ENCODE results near the gene MYOT. TPM values are rescaled to one million over a fixed set of nuclear protein-coding genes. Genes with fewer than 3 reads are reported as not detected.

The MYOT gene
- total and polyA plus RNA-seq, 5 donors from 2014 or later = 0.37 to 0.64 TPM; not detected in 3

DNA sequence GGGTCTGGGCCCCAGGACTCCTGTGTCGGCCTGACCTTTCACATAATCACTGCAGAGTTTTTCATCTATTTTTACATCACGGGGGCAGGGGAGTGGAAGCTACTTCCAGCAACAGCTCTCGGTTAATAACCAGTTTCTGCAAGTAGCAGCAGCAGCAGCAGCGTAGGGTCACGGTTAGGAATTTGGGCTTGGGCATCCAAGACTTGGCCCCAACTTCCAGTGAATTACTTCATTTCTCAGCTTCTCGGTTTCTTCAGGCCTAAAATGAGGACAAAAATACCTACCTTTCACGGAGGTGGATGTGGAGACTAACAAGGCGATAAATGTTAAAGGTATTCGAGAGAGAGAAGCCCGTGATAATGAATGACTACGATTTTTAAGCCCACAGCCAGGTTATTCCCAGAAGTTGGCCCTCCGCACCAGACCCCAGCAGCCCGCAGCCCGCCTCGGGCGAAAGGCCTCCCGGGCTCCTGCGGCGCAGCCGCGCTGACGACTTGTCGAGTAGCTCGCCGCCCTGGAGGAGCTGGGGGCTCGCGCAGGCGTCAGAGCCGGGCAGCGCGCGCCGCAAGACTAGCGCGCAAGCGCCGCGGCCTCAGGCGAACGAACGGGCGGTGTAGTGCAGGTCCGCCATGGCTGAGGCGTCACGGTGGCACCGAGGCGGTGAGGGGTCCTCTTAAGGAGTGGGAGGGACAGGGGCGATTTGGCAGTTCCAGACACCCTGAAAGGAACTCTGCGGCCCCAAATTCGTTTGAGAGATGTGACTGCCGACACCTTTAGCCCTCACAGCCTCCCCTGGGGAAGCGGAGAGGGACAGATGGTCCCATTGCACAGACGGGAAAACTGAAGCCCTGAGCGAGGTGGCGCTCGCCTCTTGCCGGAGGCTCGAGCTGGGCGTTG is 21.5 kb downstream of the MYOT start, which contains the start of gene PKD2L2:
TSS of gene PKD2L2 (plus strand) at position 595 of the 897 bp plus-strand sequence. CDS start at position 630, 35 bp downstream.
- Mint-ChIP-seq H3K4me1 (peaks cover 4 to 29% (median 12%) of the 10 kb centered on the region in 4 donors), H3K27ac (peak within 1 kb of the TSS; percentile 87 to 97 (median 97)), H3K36me3 (no peaks in the 10 kb centered on the region), H3K27me3 (peaks cover 5% of the 10 kb centered on the region), H3K9me3 (no peaks in the 10 kb centered on the region), H3K4me3 (peak within 1 kb of the TSS; percentile 88 to 95 (median 92))
- Histone ChIP-seq H3K36me3 (ENCODE audit: control insufficient read depth, insufficient read depth, low read length) (no peaks in the 10 kb centered on the region), H3K27me3 (ENCODE audit: control insufficient read depth, insufficient read depth, low read length) (no peaks in the 10 kb centered on the region), H3K4me1 (ENCODE audit: control insufficient read depth, insufficient read depth, low read length, poor library complexity, severe bottlenecking) (peaks cover 7% of the 10 kb centered on the region), H3K9me3 (ENCODE audit: control insufficient read depth in 2 of 2, low read length in 2 of 2) (no peaks in the 10 kb centered on the region), H3K4me3 (ENCODE audit: low read depth, low read length) (peak within 1 kb of the TSS; percentile 91), H3K27ac (ENCODE audit: insufficient read depth, low read length, poor library complexity, severe bottlenecking) (peak within 1 kb of the TSS; percentile 75)
- DNase-seq (peak; percentile 67 to 92 (median 77)), ATAC-seq (ENCODE audit: low read depth in 2 of 2) (peak; percentile 98)

DNA sequence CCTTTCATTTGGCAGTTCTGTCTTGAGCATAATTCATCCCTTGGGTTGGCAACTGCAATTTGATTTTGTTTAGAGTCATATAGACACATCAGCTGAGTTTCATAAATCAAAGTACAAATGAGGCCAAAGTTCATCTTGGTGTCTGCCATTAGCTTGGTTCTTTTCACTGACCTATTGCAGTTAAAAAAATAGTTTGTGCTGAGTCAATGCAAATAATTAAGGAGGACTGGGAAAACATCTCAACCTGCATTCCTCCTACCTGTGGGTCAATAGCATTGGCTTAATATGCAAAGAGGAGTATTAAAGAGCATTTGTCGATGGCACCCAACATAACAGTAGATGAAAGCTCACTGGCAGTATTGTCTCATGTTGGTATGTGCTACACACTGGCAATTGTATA is 23.2 kb downstream of the MYOT start:
- Histone ChIP-seq H3K9me3 (ENCODE audit: control insufficient read depth in 2 of 2, low read length in 2 of 2) (no peaks in the 10 kb centered on the region), H3K27ac (ENCODE audit: insufficient read depth, low read length, poor library complexity, severe bottlenecking) (no peak overlapping the region), H3K4me3 (ENCODE audit: low read depth, low read length) (no peak overlapping the region), H3K4me1 (ENCODE audit: control insufficient read depth, insufficient read depth, low read length, poor library complexity, severe bottlenecking) (peaks cover 7% of the 10 kb centered on the region), H3K36me3 (ENCODE audit: control insufficient read depth, insufficient read depth, low read length) (no peaks in the 10 kb centered on the region), H3K27me3 (ENCODE audit: control insufficient read depth, insufficient read depth, low read length) (no peaks in the 10 kb centered on the region)
- H3K4me1 Mint-ChIP-seq = peaks cover 4 to 29% (median 12%) of the 10 kb centered on the region in 4 donors
- DNase-seq = no peak
- peak overlapping the region in 1 of 4 donors; percentile 33 for H3K4me3 Mint-ChIP-seq
- peaks cover 5% of the 10 kb centered on the region for H3K27me3 Mint-ChIP-seq
- no peaks in the 10 kb centered on the region for H3K36me3 Mint-ChIP-seq
- no peak for ATAC-seq (ENCODE audit: low read depth in 2 of 2)
- H3K9me3 Mint-ChIP-seq = no peaks in the 10 kb centered on the region
- no peak overlapping the region for H3K27ac Mint-ChIP-seq

DNA sequence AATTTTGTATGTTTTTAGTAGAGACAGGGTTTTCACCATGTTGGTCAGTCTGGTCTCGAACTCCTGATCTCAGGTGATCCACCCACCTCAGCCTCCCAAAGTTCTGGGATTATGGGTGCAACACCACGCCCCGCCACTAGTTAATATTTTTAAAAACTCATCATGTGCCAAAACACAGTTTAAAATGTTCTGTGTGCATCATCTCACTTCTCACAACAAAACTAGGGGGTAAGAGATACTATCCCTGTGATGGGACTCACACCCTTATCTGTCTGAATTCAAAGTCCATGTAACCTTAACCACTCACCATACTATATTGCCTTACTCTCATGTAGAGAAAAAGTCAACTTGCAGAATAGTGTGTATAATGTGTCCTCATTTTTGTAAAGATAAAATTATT is 24.2 kb downstream of the MYOT start:
- Histone ChIP-seq H3K9me3 (ENCODE audit: control insufficient read depth in 2 of 2, low read length in 2 of 2) (no peaks in the 10 kb centered on the region), H3K27ac (ENCODE audit: insufficient read depth, low read length, poor library complexity, severe bottlenecking) (no peak overlapping the region), H3K27me3 (ENCODE audit: control insufficient read depth, insufficient read depth, low read length) (no peaks in the 10 kb centered on the region), H3K4me1 (ENCODE audit: control insufficient read depth, insufficient read depth, low read length, poor library complexity, severe bottlenecking) (peaks cover 7% of the 10 kb centered on the region), H3K4me3 (ENCODE audit: low read depth, low read length) (no peak overlapping the region), H3K36me3 (ENCODE audit: control insufficient read depth, insufficient read depth, low read length) (no peaks in the 10 kb centered on the region)
- Mint-ChIP-seq H3K9me3 (no peaks in the 10 kb centered on the region), H3K27me3 (peaks cover 9% of the 10 kb centered on the region), H3K4me1 (peaks cover 4 to 25% (median 7%) of the 10 kb centered on the region in 4 donors), H3K4me3 (peak overlapping the region in 2 of 4 donors; percentile 9 to 68), H3K27ac (no peak overlapping the region), H3K36me3 (no peaks in the 10 kb centered on the region)
- peak in 1 of 3 donors; percentile 8 for DNase-seq
- no peak for ATAC-seq (ENCODE audit: low read depth in 2 of 2)

DNA sequence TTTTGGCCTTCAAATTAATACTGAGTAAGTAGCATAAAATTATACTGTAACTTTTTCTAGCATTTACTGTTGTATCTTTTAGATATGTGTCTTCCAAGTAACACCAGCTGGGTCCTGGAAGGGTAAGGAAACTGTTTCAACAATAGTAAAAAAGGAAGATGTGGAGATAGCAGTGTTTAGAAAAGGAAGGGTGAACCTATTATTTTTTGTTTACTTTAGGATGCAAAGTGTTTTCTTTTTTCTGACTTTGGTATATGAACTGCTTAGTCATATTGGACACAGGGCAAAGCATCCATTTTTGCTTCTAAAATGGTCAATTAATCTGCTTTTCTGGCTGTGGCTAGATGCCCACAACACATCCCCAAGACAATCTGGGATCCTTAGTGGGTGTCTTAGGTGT is 26.9 kb downstream of the MYOT start:
- DNase-seq = no peak
- H3K36me3 Mint-ChIP-seq = no peaks in the 10 kb centered on the region
- Histone ChIP-seq H3K9me3 (ENCODE audit: control insufficient read depth in 2 of 2, low read length in 2 of 2) (no peaks in the 10 kb centered on the region), H3K36me3 (ENCODE audit: control insufficient read depth, insufficient read depth, low read length) (no peaks in the 10 kb centered on the region), H3K27me3 (ENCODE audit: control insufficient read depth, insufficient read depth, low read length) (no peaks in the 10 kb centered on the region), H3K4me1 (ENCODE audit: control insufficient read depth, insufficient read depth, low read length, poor library complexity, severe bottlenecking) (no peaks in the 10 kb centered on the region), H3K27ac (ENCODE audit: insufficient read depth, low read length, poor library complexity, severe bottlenecking) (no peak overlapping the region), H3K4me3 (ENCODE audit: low read depth, low read length) (no peak overlapping the region)
- no peak overlapping the region for H3K4me3 Mint-ChIP-seq
- peaks cover 0 to 3% (median under 1%) of the 10 kb centered on the region in 4 donors for H3K4me1 Mint-ChIP-seq
- H3K27me3 Mint-ChIP-seq = peaks cover 4% of the 10 kb centered on the region
- no peak for ATAC-seq (ENCODE audit: low read depth in 2 of 2)
- no peaks in the 10 kb centered on the region for H3K9me3 Mint-ChIP-seq
- no peak overlapping the region for H3K27ac Mint-ChIP-seq

DNA sequence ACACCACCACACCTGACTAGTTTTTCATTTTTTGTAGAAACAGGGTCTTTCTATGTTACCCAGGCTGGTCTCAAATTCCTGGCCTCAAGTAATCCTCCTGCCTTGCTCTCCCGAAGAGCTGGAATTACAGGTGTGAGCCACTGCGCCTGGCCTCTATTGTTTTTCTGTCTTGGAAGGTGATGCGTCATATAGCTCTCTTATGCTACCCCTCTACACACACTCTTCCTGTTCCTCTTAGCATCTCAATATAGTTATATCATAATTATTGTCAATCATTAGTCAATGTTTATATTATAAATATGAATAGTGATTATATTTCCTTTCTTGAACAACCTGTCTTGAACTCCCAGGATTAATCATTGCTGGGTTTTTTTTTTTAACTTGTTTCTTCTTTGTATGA is 28.9 kb downstream of the MYOT start:
- Histone ChIP-seq H3K36me3 (ENCODE audit: control insufficient read depth, insufficient read depth, low read length) (no peaks in the 10 kb centered on the region), H3K4me1 (ENCODE audit: control insufficient read depth, insufficient read depth, low read length, poor library complexity, severe bottlenecking) (no peaks in the 10 kb centered on the region), H3K27ac (ENCODE audit: insufficient read depth, low read length, poor library complexity, severe bottlenecking) (no peak overlapping the region), H3K27me3 (ENCODE audit: control insufficient read depth, insufficient read depth, low read length) (no peaks in the 10 kb centered on the region), H3K9me3 (ENCODE audit: control insufficient read depth in 2 of 2, low read length in 2 of 2) (no peaks in the 10 kb centered on the region), H3K4me3 (ENCODE audit: low read depth, low read length) (no peak overlapping the region)
- no peak for ATAC-seq (ENCODE audit: low read depth in 2 of 2)
- Mint-ChIP-seq H3K27ac (no peak overlapping the region), H3K4me1 (no peaks in the 10 kb centered on the region), H3K9me3 (no peaks in the 10 kb centered on the region), H3K27me3 (peaks cover 11% of the 10 kb centered on the region), H3K4me3 (no peak overlapping the region), H3K36me3 (no peaks in the 10 kb centered on the region)
- no peak for DNase-seq

GRCh38 chr5:137899493-137899892 is 31.8 kb downstream of the MYOT start:
- Mint-ChIP-seq H3K4me3 (no peak overlapping the region), H3K27me3 (peaks cover 27% of the 10 kb centered on the region), H3K36me3 (no peaks in the 10 kb centered on the region), H3K9me3 (peaks cover 0 to 2% (median 0%) of the 10 kb centered on the region in 7 donors), H3K4me1 (no peaks in the 10 kb centered on the region), H3K27ac (no peak overlapping the region)
- H3K4me1 ChIP-seq (ENCODE audit: control insufficient read depth, insufficient read depth, low read length, poor library complexity, severe bottlenecking) = no peaks in the 10 kb centered on the region
- no peak overlapping the region for H3K27ac ChIP-seq (ENCODE audit: insufficient read depth, low read length, poor library complexity, severe bottlenecking)
- no peaks in the 10 kb centered on the region for H3K27me3 ChIP-seq (ENCODE audit: control insufficient read depth, insufficient read depth, low read length)
- ATAC-seq (ENCODE audit: low read depth in 2 of 2) (no peak), DNase-seq (no peak)
- H3K36me3 ChIP-seq (ENCODE audit: control insufficient read depth, insufficient read depth, low read length) = no peaks in the 10 kb centered on the region
- no peak overlapping the region for H3K4me3 ChIP-seq (ENCODE audit: low read depth, low read length)
- H3K9me3 ChIP-seq (ENCODE audit: control insufficient read depth in 2 of 2, low read length in 2 of 2) = no peaks in the 10 kb centered on the region

GRCh38 chr5:137901011-137901817 is 33.6 kb downstream of the MYOT start:
- no peak overlapping the region for H3K4me3 Mint-ChIP-seq
- peaks cover 0 to 4% (median 0%) of the 10 kb centered on the region in 7 donors for H3K9me3 Mint-ChIP-seq
- peaks cover 35% of the 10 kb centered on the region for H3K27me3 Mint-ChIP-seq
- Histone ChIP-seq H3K4me3 (ENCODE audit: low read depth, low read length) (no peak overlapping the region), H3K4me1 (ENCODE audit: control insufficient read depth, insufficient read depth, low read length, poor library complexity, severe bottlenecking) (no peaks in the 10 kb centered on the region), H3K27me3 (ENCODE audit: control insufficient read depth, insufficient read depth, low read length) (no peaks in the 10 kb centered on the region), H3K9me3 (ENCODE audit: control insufficient read depth in 2 of 2, low read length in 2 of 2) (no peaks in the 10 kb centered on the region), H3K36me3 (ENCODE audit: control insufficient read depth, insufficient read depth, low read length) (no peaks in the 10 kb centered on the region), H3K27ac (ENCODE audit: insufficient read depth, low read length, poor library complexity, severe bottlenecking) (no peak overlapping the region)
- H3K4me1 Mint-ChIP-seq = no peaks in the 10 kb centered on the region
- ATAC-seq (ENCODE audit: low read depth in 2 of 2) (no peak), DNase-seq (no peak)
- H3K27ac Mint-ChIP-seq = peak overlapping the region in 1 of 3 donors; percentile 76
- H3K36me3 Mint-ChIP-seq = no peaks in the 10 kb centered on the region
